ENCODE results near the gene DYSF.

The DYSF gene

DNA sequence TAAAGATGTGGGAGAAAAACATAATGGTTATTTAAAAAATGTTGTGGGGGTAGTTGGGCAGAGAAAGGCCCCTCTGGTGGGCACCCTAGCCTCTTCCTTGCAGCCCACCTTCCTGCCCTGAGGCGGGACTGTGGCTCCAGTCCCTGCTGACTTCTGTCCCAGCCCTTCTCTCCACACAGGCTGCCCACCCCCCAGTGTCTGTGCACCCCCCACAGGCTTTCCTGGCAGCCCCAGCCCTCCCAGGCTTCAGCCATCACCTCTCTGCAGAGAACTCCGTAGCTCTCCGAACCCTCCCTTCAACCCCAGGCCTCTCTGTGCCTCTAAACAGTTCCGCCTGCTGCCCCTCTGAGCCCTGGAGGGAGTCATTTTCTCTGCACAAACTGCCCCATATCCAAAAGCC lies 75.4 kb downstream of the DYSF start:
- TF ChIP-seq EZH2 (IDR thresholded peaks at IDR 0.05) = no peak
- TF ChIP-seq FOXP2 (optimal IDR thresholded peaks at IDR 0.05; ENCODE audit: control extremely low read depth, extremely low read length, insufficient read depth) = no peak
- no peak for TF ChIP-seq POLR2AphosphoS5 (IDR thresholded peaks at IDR 0.05; ENCODE audit: borderline replicate concordance, low read depth, low read length)
- no peak for DNase-seq (ENCODE audit: low read depth, low spot score)

DNA sequence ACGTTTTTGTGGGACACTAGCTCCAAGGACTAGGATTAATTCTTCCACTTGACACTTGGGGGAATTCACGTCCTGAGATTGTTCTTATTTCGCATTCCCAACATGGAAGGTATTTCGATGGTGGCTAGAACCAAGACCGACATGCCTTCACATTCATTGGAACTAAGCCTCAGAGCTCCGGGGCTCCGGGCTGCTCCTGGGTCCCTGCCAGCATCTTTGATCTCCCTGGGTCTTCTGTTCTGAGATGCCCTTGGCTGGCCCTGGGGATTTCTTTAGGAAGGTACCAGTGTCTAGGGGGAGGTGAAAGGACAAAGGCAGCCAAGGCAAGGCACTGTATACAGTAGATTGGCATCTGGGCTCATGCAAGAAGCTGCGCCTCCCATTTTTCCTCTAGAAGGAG lies 76.8 kb downstream of the DYSF start:
- H3K36me3 ChIP-seq (ENCODE audit: insufficient read depth, low read length) = no peaks in the 10 kb centered on the region
- no peaks in the 10 kb centered on the region for H3K9me3 ChIP-seq (ENCODE audit: low read depth, low read length)
- DNase-seq (ENCODE audit: low read depth, low spot score) = no peak
- H3K9ac ChIP-seq (ENCODE audit: insufficient read length) = no peak overlapping the region
- TF ChIP-seq FOXP2 (optimal IDR thresholded peaks at IDR 0.05; ENCODE audit: control extremely low read depth, extremely low read length, insufficient read depth) = no peak
- TF ChIP-seq POLR2AphosphoS5 (IDR thresholded peaks at IDR 0.05; ENCODE audit: borderline replicate concordance, low read depth, low read length) = no peak
- no peak for TF ChIP-seq EZH2 (IDR thresholded peaks at IDR 0.05)
- no peak overlapping the region for H3K27ac ChIP-seq
- H3K4me3 ChIP-seq = no peak overlapping the region

More for the DNA sequence above, 75.4 kb downstream of the DYSF start:
- Histone ChIP-seq H3K9ac (ENCODE audit: insufficient read length) (no peak overlapping the region), H3K9me3 (ENCODE audit: low read depth, low read length) (no peaks in the 10 kb centered on the region), H3K27ac (no peak overlapping the region), H3K4me3 (no peak overlapping the region), H3K36me3 (ENCODE audit: insufficient read depth, low read length) (no peaks in the 10 kb centered on the region)

- peak; percentile 50 for DNase-seq (ENCODE audit: low read depth, low spot score)
Observed at GRCh38 chr2:71530641-71531332, 77.4 kb downstream of the DYSF start.

DNA sequence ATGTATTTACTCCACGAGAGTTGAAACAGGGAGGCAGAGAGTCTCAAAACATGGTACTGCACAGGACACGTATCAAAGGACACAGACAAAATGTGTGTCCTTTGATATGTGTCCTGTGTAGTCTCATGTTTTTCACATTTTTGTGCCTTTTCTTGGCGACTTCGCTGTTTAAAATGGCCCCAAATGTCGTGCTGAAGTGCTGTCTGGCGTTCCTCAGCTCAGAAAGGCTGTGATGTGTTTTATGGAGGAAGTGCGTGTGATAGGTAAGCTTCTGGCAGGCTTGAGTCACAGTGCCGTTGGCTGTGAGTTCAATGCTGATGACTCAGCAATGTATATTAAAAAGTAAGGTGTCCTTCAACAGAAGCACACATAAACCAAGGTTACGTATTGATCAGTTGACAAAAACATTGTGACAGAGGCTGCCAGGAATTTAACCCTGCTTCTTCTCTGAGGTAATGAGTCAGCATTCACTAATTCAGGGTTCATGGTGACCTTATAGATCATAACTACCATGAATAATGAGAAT lies 78.2 kb downstream of the DYSF start:
- DNase-seq (ENCODE audit: low read depth, low spot score) = no peak
- no peaks in the 10 kb centered on the region for H3K36me3 ChIP-seq (ENCODE audit: insufficient read depth, low read length)
- TF ChIP-seq EZH2 (IDR thresholded peaks at IDR 0.05) (no peak), POLR2AphosphoS5 (IDR thresholded peaks at IDR 0.05; ENCODE audit: borderline replicate concordance, low read depth, low read length) (no peak), FOXP2 (optimal IDR thresholded peaks at IDR 0.05; ENCODE audit: control extremely low read depth, extremely low read length, insufficient read depth) (no peak)
- no peaks in the 10 kb centered on the region for H3K9me3 ChIP-seq (ENCODE audit: low read depth, low read length)
- H3K27ac ChIP-seq = no peak overlapping the region
- no peak overlapping the region for H3K9ac ChIP-seq (ENCODE audit: insufficient read length)
- H3K4me3 ChIP-seq = no peak overlapping the region

More at GRCh38 chr2:71530641-71531332, 77.4 kb downstream of the DYSF start:
- Histone ChIP-seq H3K36me3 (ENCODE audit: insufficient read depth, low read length) (no peaks in the 10 kb centered on the region), H3K9me3 (ENCODE audit: low read depth, low read length) (no peaks in the 10 kb centered on the region), H3K9ac (ENCODE audit: insufficient read length) (no peak overlapping the region), H3K4me3 (no peak overlapping the region), H3K27ac (no peak overlapping the region)
- TF ChIP-seq FOXP2 (optimal IDR thresholded peaks at IDR 0.05; ENCODE audit: control extremely low read depth, extremely low read length, insufficient read depth) (no peak), EZH2 (IDR thresholded peaks at IDR 0.05) (no peak), POLR2AphosphoS5 (IDR thresholded peaks at IDR 0.05; ENCODE audit: borderline replicate concordance, low read depth, low read length) (no peak)

DNA sequence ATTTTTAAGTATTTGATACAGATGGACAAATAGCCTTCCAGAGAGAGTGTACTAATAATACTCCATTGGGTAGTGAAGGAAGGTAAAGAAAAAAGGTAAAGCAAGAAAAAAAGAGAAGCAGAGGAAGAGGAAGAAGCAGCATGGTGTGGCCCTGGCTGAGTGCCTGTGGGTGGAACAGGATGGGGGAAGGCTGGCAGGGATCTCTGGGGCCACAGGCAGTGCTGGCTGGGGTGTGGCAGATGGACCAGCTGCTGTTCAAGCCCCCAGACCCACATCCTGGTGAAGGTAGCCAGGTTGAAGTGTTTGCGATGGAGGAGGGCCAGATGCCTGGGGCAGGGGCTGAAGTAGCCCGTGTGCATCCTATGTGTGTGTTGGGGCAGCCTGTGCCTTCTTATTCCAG lies 79.0 kb downstream of the DYSF start:
- Histone ChIP-seq H3K9ac (ENCODE audit: insufficient read length) (no peak overlapping the region), H3K9me3 (ENCODE audit: low read depth, low read length) (no peaks in the 10 kb centered on the region), H3K36me3 (ENCODE audit: insufficient read depth, low read length) (no peaks in the 10 kb centered on the region), H3K27ac (no peak overlapping the region), H3K4me3 (no peak overlapping the region)
- TF ChIP-seq EZH2 (IDR thresholded peaks at IDR 0.05) (no peak), FOXP2 (optimal IDR thresholded peaks at IDR 0.05; ENCODE audit: control extremely low read depth, extremely low read length, insufficient read depth) (no peak), POLR2AphosphoS5 (IDR thresholded peaks at IDR 0.05; ENCODE audit: borderline replicate concordance, low read depth, low read length) (no peak)
- no peak for DNase-seq (ENCODE audit: low read depth, low spot score)

- TF ChIP-seq POLR2AphosphoS5 (IDR thresholded peaks at IDR 0.05; ENCODE audit: borderline replicate concordance, low read depth, low read length) = no peak
- TF ChIP-seq EZH2 (IDR thresholded peaks at IDR 0.05) = no peak
- TF ChIP-seq FOXP2 (optimal IDR thresholded peaks at IDR 0.05; ENCODE audit: control extremely low read depth, extremely low read length, insufficient read depth) = no peak
- DNase-seq (ENCODE audit: low read depth, low spot score) = no peak
- no peak overlapping the region for H3K4me3 ChIP-seq
- H3K9me3 ChIP-seq (ENCODE audit: low read depth, low read length) = no peaks in the 10 kb centered on the region
- no peak overlapping the region for H3K27ac ChIP-seq
- no peak overlapping the region for H3K9ac ChIP-seq (ENCODE audit: insufficient read length)
- no peaks in the 10 kb centered on the region for H3K36me3 ChIP-seq (ENCODE audit: insufficient read depth, low read length)
Observed at GRCh38 chr2:71534201-71534600, 80.8 kb downstream of the DYSF start.

DNA sequence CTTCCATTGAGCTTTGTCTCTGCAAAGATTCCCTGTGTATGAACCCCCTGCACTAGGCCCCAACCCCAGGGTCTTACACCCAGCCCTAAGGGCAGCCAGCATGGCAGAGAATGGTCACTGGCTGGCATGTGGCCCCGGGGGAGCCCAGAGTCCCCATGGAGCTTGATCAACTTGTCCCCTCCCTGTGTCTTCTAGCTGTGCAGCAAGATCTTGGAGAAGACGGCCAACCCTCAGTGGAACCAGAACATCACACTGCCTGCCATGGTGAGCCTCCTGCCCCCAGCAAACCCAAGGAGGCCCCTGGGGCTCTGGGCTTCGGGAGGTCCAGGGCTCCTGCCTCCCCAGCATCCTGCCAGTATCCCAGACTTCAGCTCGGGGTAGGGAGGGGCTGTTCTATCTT lies 81.5 kb downstream of the DYSF start:
- Histone ChIP-seq H3K4me3 (no peak overlapping the region), H3K9me3 (ENCODE audit: low read depth, low read length) (no peaks in the 10 kb centered on the region), H3K27ac (no peak overlapping the region), H3K9ac (ENCODE audit: insufficient read length) (no peak overlapping the region), H3K36me3 (ENCODE audit: insufficient read depth, low read length) (no peaks in the 10 kb centered on the region)
- DNase-seq (ENCODE audit: low read depth, low spot score) = no peak
- TF ChIP-seq EZH2 (IDR thresholded peaks at IDR 0.05) (no peak), FOXP2 (optimal IDR thresholded peaks at IDR 0.05; ENCODE audit: control extremely low read depth, extremely low read length, insufficient read depth) (no peak)

- TF ChIP-seq EZH2 (IDR thresholded peaks at IDR 0.05) (no peak), POLR2AphosphoS5 (IDR thresholded peaks at IDR 0.05; ENCODE audit: borderline replicate concordance, low read depth, low read length) (no peak), FOXP2 (optimal IDR thresholded peaks at IDR 0.05; ENCODE audit: control extremely low read depth, extremely low read length, insufficient read depth) (no peak)
- no peak overlapping the region for H3K27ac ChIP-seq
Observed at GRCh38 chr2:71535526-71535925, 82.2 kb downstream of the DYSF start.

More at GRCh38 chr2:71535526-71535925, 82.2 kb downstream of the DYSF start:
- Histone ChIP-seq H3K36me3 (ENCODE audit: insufficient read depth, low read length) (no peaks in the 10 kb centered on the region), H3K9me3 (ENCODE audit: low read depth, low read length) (no peaks in the 10 kb centered on the region), H3K9ac (ENCODE audit: insufficient read length) (no peak overlapping the region), H3K4me3 (no peak overlapping the region)
- DNase-seq (ENCODE audit: low read depth, low spot score) = no peak

All from SK-N-MC (cell line).